Neural progenitor cell (in vitro differentiated cells): ENCODE data around the gene SMPDL3A.

ENCODE experiments used
- EZH2 ChIP-seq: fragments of 200-600 bp; sonication (generic); IDR thresholded peaks from 2 replicates; pipeline ENCODE4 v1.6.1; 2017; ENCODE audit warnings: antibody characterized with exemption, mild to moderate bottlenecking, moderate library complexity
- EZH2phosphoT487 ChIP-seq: fragments of 200-600 bp; sonication (generic); IDR thresholded peaks from 2 replicates; pipeline ENCODE4 v1.6.1; 2017; ENCODE audit warnings: antibody characterized with exemption
- TF ChIP-seq, protein P1 (sequence below): fragments of 200-600 bp; sonication (generic); IDR thresholded peaks from 2 replicates; pipeline ENCODE4 v1.5.1; 2017; ENCODE audit warnings: antibody characterized with exemption, mild to moderate bottlenecking

- TF ChIP-seq, protein P1, sequence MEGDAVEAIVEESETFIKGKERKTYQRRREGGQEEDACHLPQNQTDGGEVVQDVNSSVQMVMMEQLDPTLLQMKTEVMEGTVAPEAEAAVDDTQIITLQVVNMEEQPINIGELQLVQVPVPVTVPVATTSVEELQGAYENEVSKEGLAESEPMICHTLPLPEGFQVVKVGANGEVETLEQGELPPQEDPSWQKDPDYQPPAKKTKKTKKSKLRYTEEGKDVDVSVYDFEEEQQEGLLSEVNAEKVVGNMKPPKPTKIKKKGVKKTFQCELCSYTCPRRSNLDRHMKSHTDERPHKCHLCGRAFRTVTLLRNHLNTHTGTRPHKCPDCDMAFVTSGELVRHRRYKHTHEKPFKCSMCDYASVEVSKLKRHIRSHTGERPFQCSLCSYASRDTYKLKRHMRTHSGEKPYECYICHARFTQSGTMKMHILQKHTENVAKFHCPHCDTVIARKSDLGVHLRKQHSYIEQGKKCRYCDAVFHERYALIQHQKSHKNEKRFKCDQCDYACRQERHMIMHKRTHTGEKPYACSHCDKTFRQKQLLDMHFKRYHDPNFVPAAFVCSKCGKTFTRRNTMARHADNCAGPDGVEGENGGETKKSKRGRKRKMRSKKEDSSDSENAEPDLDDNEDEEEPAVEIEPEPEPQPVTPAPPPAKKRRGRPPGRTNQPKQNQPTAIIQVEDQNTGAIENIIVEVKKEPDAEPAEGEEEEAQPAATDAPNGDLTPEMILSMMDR = no peak
- TF ChIP-seq EZH2 (no peak), EZH2phosphoT487 (no peak)
Observed at GRCh38 chr6:122779667-122780066, 9.4 kb upstream of the SMPDL3A start, which contains the start of gene FABP7.
